A549 (cell line): ENCODE measurements around the gene GIMD1. TPM values are rescaled to one million over a fixed set of nuclear protein-coding genes. Genes with fewer than 3 reads are reported as not detected.

Source experiments
- ATAC-seq, 2 experiments: fragments of 200-7000 bp in 1 of 2; fragments of >200 bp in 1 of 2; cut with Nextera tagmentation in 1 of 2; cut with Tn5 transposase in 1 of 2; 3 replicates each; pipeline versions ENCODE4 v1.8.0 to v1.9.1; 2018 to 2020; ENCODE audit warnings: mild to moderate bottlenecking in 1 of 2, moderate library complexity in 1 of 2
- CTCF ChIA-PET: fragments of 300-600 bp; sonication (Branson Sonifier 250); formaldehyde crosslinking; extraction: SDS; loops from one replicate; lab custom pipeline; 2021; ENCODE audit warnings: antibody characterized with exemption, inconsistent platforms; lab: Yijun Ruan, JAX
- POLR2A ChIA-PET: fragments of 350-600 bp; formaldehyde crosslinking; extraction: SDS; loops from one replicate; lab custom pipeline; 2021; ENCODE audit warnings: antibody characterized with exemption, inconsistent platforms; lab: Yijun Ruan, JAX
- DNase-seq, 2 experiments: peaks; one replicate each; pipeline versions ENCODE4 v3.0.0 to v3.0.0-alpha.2; 2011 to 2016; ENCODE audit warnings: low read depth in 1 of 2, low spot score in 1 of 2
- FAIRE-seq: peaks from 2 replicates; lab custom pipeline; 2011; peaks lifted over from hg19 to GRCh38; lab: Jason Lieb, UNC
- H3K27ac ChIP-seq, 2 experiments: fragments of >200 bp; sonication (Bioruptor Twin); formaldehyde crosslinking; 3 replicates each; pipeline ENCODE4 v1.5.1; 2016 to 2017
- H3K4me1 ChIP-seq: fragments of >200 bp; sonication (Bioruptor Twin); formaldehyde crosslinking; 3 replicates; pipeline ENCODE4 v1.6.1; 2016
- H3K4me2 ChIP-seq: fragments of >200 bp; sonication (Bioruptor Twin); formaldehyde crosslinking; 3 replicates; pipeline ENCODE4 v1.6.1; 2016
- H3K4me3 ChIP-seq: fragments of >200 bp; sonication (Bioruptor Twin); formaldehyde crosslinking; 3 replicates; pipeline ENCODE4 v1.5.1; 2016
- H3K9me3 ChIP-seq: fragments of >200 bp; sonication (Bioruptor Twin); formaldehyde crosslinking; 3 replicates; pipeline ENCODE4 v1.6.1; 2016
- CBX2 ChIP-seq: fragments of 200-600 bp; sonication (generic); IDR thresholded peaks from 2 replicates; pipeline ENCODE4 v1.6.1; 2016; ENCODE audit warnings: low read depth, mild to moderate bottlenecking, borderline replicate concordance
- CEBPB ChIP-seq, 2 experiments: fragments of >200 bp in 1 of 2; sonication (Bioruptor Twin) in 1 of 2; formaldehyde crosslinking in 1 of 2; IDR thresholded peaks; 2 replicates each; pipeline ENCODE4 v1.6.1; 2012 to 2016
- E2F6 ChIP-seq: IDR thresholded peaks from 2 replicates; pipeline ENCODE4 v1.6.1; 2012; ENCODE audit warnings: low read depth, borderline replicate concordance
- FOSL2 ChIP-seq, 2 experiments: fragments of 450-650 bp in 1 of 2; fragments of >200 bp in 1 of 2; sonication (Bioruptor Twin) in 1 of 2; formaldehyde crosslinking; IDR thresholded peaks; 2 replicates each; pipeline versions ENCODE4 v1.5.0 to v1.6.1; 2016 to 2020; ENCODE audit warnings: mild to moderate bottlenecking in 1 of 2, moderate library complexity in 1 of 2
- HDAC2 ChIP-seq: fragments of 200-600 bp; sonication (generic); IDR thresholded peaks from 2 replicates; pipeline ENCODE4 v1.6.1; 2016
- HEYL ChIP-seq: fragments of 250-450 bp; sonication (Bioruptor Pico); IDR thresholded peaks from 2 replicates; pipeline ENCODE4 v1.8.0; 2021; ENCODE audit warnings: mild to moderate bottlenecking, moderate library complexity
- HMGXB4 ChIP-seq: fragments of 250-450 bp; sonication (Bioruptor Pico); IDR thresholded peaks from 2 replicates; pipeline ENCODE4 v1.5.0; 2021; ENCODE audit warnings: mild to moderate bottlenecking, moderate library complexity, borderline replicate concordance
- HOXA7 ChIP-seq: fragments of 250-450 bp; sonication (Bioruptor Pico); IDR thresholded peaks from 2 replicates; pipeline ENCODE4 v1.5.0; 2020; ENCODE audit warnings: mild to moderate bottlenecking, moderate library complexity
- JUNB ChIP-seq: fragments of >200 bp; sonication (Bioruptor Twin); formaldehyde crosslinking; IDR thresholded peaks from 2 replicates; pipeline ENCODE4 v1.6.1; 2016
- KDM1A ChIP-seq: fragments of 200-600 bp; sonication (generic); IDR thresholded peaks from 2 replicates; pipeline ENCODE4 v1.6.1; 2016; ENCODE audit warnings: low read depth, mild to moderate bottlenecking
- MAFK ChIP-seq: fragments of 450-650 bp; IDR thresholded peaks from 2 replicates; pipeline ENCODE4 v1.6.1; 2014; ENCODE audit not compliant: partially characterized antibody
- MAX ChIP-seq: IDR thresholded peaks from 2 replicates; pipeline ENCODE4 v1.6.1; 2012
- MAZ ChIP-seq: fragments of 150-350 bp; IDR thresholded peaks from 2 replicates; pipeline ENCODE4 v1.6.1; 2014; ENCODE audit warnings: antibody characterized with exemption, low read depth, low read length, borderline replicate concordance
- REST ChIP-seq: fragments of 200-600 bp; sonication (generic); IDR thresholded peaks from 2 replicates; pipeline ENCODE4 v1.6.1; 2016; ENCODE audit warnings: antibody characterized with exemption, mild to moderate bottlenecking, moderate library complexity
- TFCP2L1 ChIP-seq: fragments of 250-450 bp; sonication (Bioruptor Pico); IDR thresholded peaks from 2 replicates; pipeline ENCODE4 v1.5.0; 2021; ENCODE audit warnings: mild to moderate bottlenecking
- WGBS: methylation state at CpG from one replicate; pipeline ENCODE4 v1.1.6; 2017; ENCODE audit errors: missing lambda C conversion rate; 5-methylcytosine and 5-hydroxymethylcytosine counted together
- polyA plus RNA-seq, 4 experiments: library from polyadenylated mRNA; depleted of rRNA in 3 of 4; stranded (reverse); fragments of >200 nt; fragmentation: RNase III in 1 of 4; extraction: RNeasy Plus Mini Kit Qiagen cat#74134 plus additional on column Dnase treatment in 1 of 4; gene quantifications; 2 replicates in 3 of 4; 3 replicates in 1 of 4; pipeline ENCODE4 v1.2.3, GENCODE V29; 2011 to 2017

Gene GIMD1
- polyA plus RNA-seq, 2 of the 4 experiments (the other 2 are of a cell fraction), result not detected

GRCh38 chr4:106362086-106362825 lies 6.3 kb downstream of the GIMD1 start (continued):
- no peak for TF ChIP-seq REST

GRCh38 chr4:106358899-106359298 lies 9.7 kb downstream of the GIMD1 start:
- ATAC-seq, result no peak
- TF ChIP-seq KDM1A, result no peak
- no peak for TF ChIP-seq MAFK
- no peak for TF ChIP-seq MAZ
- TF ChIP-seq JUNB, result no peak
- TF ChIP-seq TFCP2L1 (CRISPR knock-in tag), result no peak
- no peak for TF ChIP-seq E2F6
- TF ChIP-seq HOXA7 (CRISPR knock-in tag), result no peak
- no peak for TF ChIP-seq REST
- no peak for TF ChIP-seq MAX
- TF ChIP-seq, all 56 proteins: peak for 0
- no peak overlapping the region for H3K4me2 ChIP-seq
- H3K27ac ChIP-seq, result no peak overlapping the region
- FAIRE-seq, result no peak
- H3K9me3 ChIP-seq, result no peaks in the 10 kb centered on the region
- ChIA-PET CTCF (interaction anchor here (0.6 kb wide), 1 partner anchor 21 kb away, joined by 3 read pairs; no protein-coding TSS in a partner anchor), POLR2A (no interaction called here)
- no peak overlapping the region for H3K4me3 ChIP-seq
- no peak for DNase-seq
- WGBS, result 70% methylated on average over 1 of the region's 1 CpG
- no peaks in the 10 kb centered on the region for H3K4me1 ChIP-seq

- Histone ChIP-seq H3K4me1 (no peaks in the 10 kb centered on the region), H3K27ac (no peak overlapping the region), H3K4me2 (no peak overlapping the region), H3K9me3 (no peaks in the 10 kb centered on the region), H3K4me3 (no peak overlapping the region)
- ATAC-seq (no peak), FAIRE-seq (no peak), DNase-seq (no peak)
- TF ChIP-seq FOSL2 (IDR thresholded peaks at IDR 0.05), result no peak
- no peak for TF ChIP-seq FOSL2 (CRISPR knock-in tag; IDR thresholded peaks at IDR 0.05)
- TF ChIP-seq HMGXB4 (CRISPR knock-in tag), result no peak
- no peak for TF ChIP-seq CEBPB (IDR thresholded peaks at IDR 0.05)
- no peak for TF ChIP-seq HDAC2
- TF ChIP-seq CBX2, result no peak
- TF ChIP-seq HEYL (CRISPR knock-in tag), result no peak
- 60% methylated on average over 4 of the region's 4 CpGs for WGBS
- CTCF ChIA-PET, result no interaction called here
- POLR2A ChIA-PET, result no interaction called here
Observed at GRCh38 chr4:106355193-106355592, 13.4 kb downstream of the GIMD1 start.
